Spleen (tissue), 11 donors: ENCODE results near the gene PFKP. TPM values are rescaled to one million over a fixed set of nuclear protein-coding genes. Genes with fewer than 3 reads are reported as not detected.

Source experiments
- DNase-seq: peaks from one replicate; pipeline ENCODE4 v3.0.0-alpha.2; 2020
- H3K27ac ChIP-seq, 8 donors: fragments of 200-600 bp; sonication (generic) in 7 of 8; 1 replicate in 4 of 8; 2 replicates in 4 of 8; pipeline versions ENCODE4 v1.5.0 to v1.8.0; 2016 to 2021; ENCODE audit warnings: inconsistent platforms in 4 of 8, mild to moderate bottlenecking in 4 of 8, moderate library complexity in 1 of 8
- H3K27me3 ChIP-seq, 7 donors: fragments of 200-600 bp; sonication (generic) in 6 of 7; replicated peaks in 1 of 7; 1 replicate in 4 of 7; 2 replicates in 3 of 7; pipeline versions ENCODE4 v1.5.0 to v1.8.0; 2016 to 2021; ENCODE audit warnings: inconsistent platforms in 3 of 7, mild to moderate bottlenecking in 1 of 7
- H3K36me3 ChIP-seq, 6 donors: fragments of 200-600 bp; sonication (generic) in 5 of 6; 1 replicate in 4 of 6; 2 replicates in 2 of 6; pipeline versions ENCODE4 v1.5.0 to v1.8.0; 2016 to 2021; ENCODE audit warnings: inconsistent platforms in 2 of 6
- H3K4me1 ChIP-seq, 6 donors: fragments of 200-600 bp; sonication (generic) in 5 of 6; 1 replicate in 3 of 6; 2 replicates in 3 of 6; pipeline versions ENCODE4 v1.5.0 to v1.8.0; 2016 to 2021; ENCODE audit warnings: inconsistent platforms in 3 of 6
- H3K4me3 ChIP-seq, 8 donors: fragments of 200-600 bp; sonication (generic) in 7 of 8; 1 replicate in 4 of 8; 2 replicates in 4 of 8; pipeline versions ENCODE4 v1.5.0 to v1.8.0; 2016 to 2021; ENCODE audit warnings: inconsistent platforms in 4 of 8, mild to moderate bottlenecking in 4 of 8, moderate library complexity in 2 of 8
- H3K9me3 ChIP-seq, 8 donors: fragments of 200-600 bp; sonication (generic) in 7 of 8; 1 replicate in 4 of 8; 2 replicates in 4 of 8; pipeline versions ENCODE4 v1.5.0 to v1.8.0; 2016 to 2021; ENCODE audit warnings: inconsistent platforms in 4 of 8
- POLR2A ChIP-seq, 3 donors: fragments of 450-650 bp; IDR thresholded peaks; one replicate each; pipeline ENCODE4 v1.5.1; 2017; ENCODE audit warnings: antibody characterized with exemption in 3 of 3, mild to moderate bottlenecking in 1 of 3
- POLR2AphosphoS5 ChIP-seq, 3 donors: sonication (generic); formaldehyde crosslinking; IDR thresholded peaks; one replicate each; pipeline ENCODE4 v1.5.1; 2017; ENCODE audit warnings: antibody characterized with exemption in 3 of 3
- WGBS, 5 donors: extraction: QIAGEN DNeasy Blood & Tissue Kit in 3 of 5; methylation state at CpG; one replicate each; pipeline versions ENCODE4 v1.1.5 to v1.1.7; 2013 to 2018; 5-methylcytosine and 5-hydroxymethylcytosine counted together
- intact Hi-C: fragments of 100-400 bp; cut with DNase I; formaldehyde crosslinking; loops from one replicate; pipeline ENCODE4 v1.15.0; 2023; ENCODE audit warnings: low total_unique reads
- polyA plus RNA-seq, 3 donors: library from polyadenylated mRNA; stranded (reverse); fragments of 200-250 nt; gene quantifications; one replicate each; pipeline ENCODE4 v1.2.1, GENCODE V29; 2013
- total RNA-seq, 7 donors: library from RNA; depleted of rRNA in 3 of 7; stranded (reverse); fragments of >200 nt in 3 of 7; fragmentation: NEBNext Ultra II Directional in 4 of 7; extraction: Animal tissue kit (Norgen Biotek cat#: 25700) in 4 of 7; gene quantifications; one replicate each; pipeline versions ENCODE4 v1.1.0 to v1.2.1, GENCODE V29; 2016 to 2021
- TF ChIP-seq, protein P1 (sequence below), 11 experiments: fragments of 200-600 bp in 7 of 11; fragments of 450-650 bp in 4 of 11; sonication (generic) in 4 of 11; IDR thresholded peaks in 8 of 11; conservative IDR thresholded peaks in 3 of 11; 1 replicate in 7 of 11; 2 replicates in 4 of 11; pipeline versions ENCODE4 v1.4.0 to v1.8.0; 2016 to 2021; ENCODE audit warnings: antibody characterized with exemption in 11 of 11, inconsistent platforms in 4 of 11, mild to moderate bottlenecking in 1 of 11
- donor health status: healthy with polysubstance abuse.
- donor health status: DM: no; HTN: no; CAD: no; lungs with moderate emphysema.
- donor health status: DM: no; HTN: no; CAD: no.
- donor health status: Bipolar disorder and iron deficiency.
- donor health status: healthy.
- donor health status: DM: no; HTN: no; CAD: no.
- donor health status: DM: yes; HTN: yes; CAD: no.

Gene PFKP
- total and polyA plus RNA-seq, 10 donors: 19.0 to 60.9 (median 28.6) TPM

- no peak overlapping the region for H3K27ac ChIP-seq
- TF ChIP-seq POLR2AphosphoS5 (IDR thresholded peaks at IDR 0.05): no peak
- TF ChIP-seq POLR2A (IDR thresholded peaks at IDR 0.05): no peak
- TF ChIP-seq, protein P1, sequence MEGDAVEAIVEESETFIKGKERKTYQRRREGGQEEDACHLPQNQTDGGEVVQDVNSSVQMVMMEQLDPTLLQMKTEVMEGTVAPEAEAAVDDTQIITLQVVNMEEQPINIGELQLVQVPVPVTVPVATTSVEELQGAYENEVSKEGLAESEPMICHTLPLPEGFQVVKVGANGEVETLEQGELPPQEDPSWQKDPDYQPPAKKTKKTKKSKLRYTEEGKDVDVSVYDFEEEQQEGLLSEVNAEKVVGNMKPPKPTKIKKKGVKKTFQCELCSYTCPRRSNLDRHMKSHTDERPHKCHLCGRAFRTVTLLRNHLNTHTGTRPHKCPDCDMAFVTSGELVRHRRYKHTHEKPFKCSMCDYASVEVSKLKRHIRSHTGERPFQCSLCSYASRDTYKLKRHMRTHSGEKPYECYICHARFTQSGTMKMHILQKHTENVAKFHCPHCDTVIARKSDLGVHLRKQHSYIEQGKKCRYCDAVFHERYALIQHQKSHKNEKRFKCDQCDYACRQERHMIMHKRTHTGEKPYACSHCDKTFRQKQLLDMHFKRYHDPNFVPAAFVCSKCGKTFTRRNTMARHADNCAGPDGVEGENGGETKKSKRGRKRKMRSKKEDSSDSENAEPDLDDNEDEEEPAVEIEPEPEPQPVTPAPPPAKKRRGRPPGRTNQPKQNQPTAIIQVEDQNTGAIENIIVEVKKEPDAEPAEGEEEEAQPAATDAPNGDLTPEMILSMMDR (IDR thresholded peaks at IDR 0.05 in 8 of 11, conservative IDR thresholded peaks at IDR 0.05 in 3 of 11): no peak
- no peaks in the 10 kb centered on the region for H3K9me3 ChIP-seq
- intact Hi-C loops: no loop called here
- no peaks in the 10 kb centered on the region for H3K27me3 ChIP-seq
- H3K36me3 ChIP-seq: peaks cover 0 to 35% (median 4%) of the 10 kb centered on the region in 6 donors
- H3K4me3 ChIP-seq: no peak overlapping the region
- WGBS, 5 donors: 89 to 94% (median 92%) methylated on average over 8 of the region's 8 CpGs
- DNase-seq: no peak
- H3K4me1 ChIP-seq: peaks cover 0 to 3% (median 0%) of the 10 kb centered on the region in 6 donors
These were observed 14.1 kb downstream of the PFKP start for GRCh38 chr10:3081383-3081981.

DNA sequence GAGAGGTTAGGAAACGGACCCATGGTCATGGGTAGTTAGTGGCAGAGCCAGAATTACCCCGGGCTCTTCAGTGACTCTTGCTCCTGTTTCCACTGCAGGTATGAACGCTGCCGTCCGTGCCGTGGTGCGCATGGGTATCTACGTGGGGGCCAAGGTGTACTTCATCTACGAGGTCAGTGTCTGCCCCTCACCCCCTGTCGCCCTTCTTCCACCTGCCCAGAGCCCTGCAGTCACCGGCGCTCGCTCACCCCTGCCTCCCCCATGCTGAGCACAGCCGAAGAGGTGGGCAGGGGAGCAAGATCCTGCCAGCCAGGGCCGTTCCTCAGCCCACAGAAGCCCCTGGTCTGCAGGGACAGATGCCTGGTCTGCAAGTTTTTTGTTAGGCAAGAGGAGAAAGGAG, 14.9 kb downstream of the PFKP start:
- peaks cover 0 to 3% (median 0%) of the 10 kb centered on the region in 6 donors for H3K4me1 ChIP-seq
- peaks cover 0 to 39% (median 4%) of the 10 kb centered on the region in 6 donors for H3K36me3 ChIP-seq
- intact Hi-C loops: no loop called here
- DNase-seq: no peak
- H3K27me3 ChIP-seq: no peaks in the 10 kb centered on the region
- WGBS, 5 donors: 94 to 97% (median 96%) methylated on average over 15 of the region's 15 CpGs
- peak in 1 of 3 donors; percentile 21 for TF ChIP-seq POLR2AphosphoS5 (IDR thresholded peaks at IDR 0.05)
- no peak for TF ChIP-seq POLR2A (IDR thresholded peaks at IDR 0.05)
- H3K27ac ChIP-seq: no peak overlapping the region
- no peak overlapping the region for H3K4me3 ChIP-seq
- no peaks in the 10 kb centered on the region for H3K9me3 ChIP-seq

GRCh38 chr10:3085785-3086567, 18.6 kb downstream of the PFKP start:
- Histone ChIP-seq H3K27ac (no peak overlapping the region), H3K4me1 (peaks cover 0 to 3% (median 0%) of the 10 kb centered on the region in 6 donors), H3K4me3 (no peak overlapping the region), H3K27me3 (no peaks in the 10 kb centered on the region), H3K9me3 (no peaks in the 10 kb centered on the region), H3K36me3 (peaks cover 0 to 41% (median 4%) of the 10 kb centered on the region in 6 donors)
- intact Hi-C loops: no loop called here
- no peak for TF ChIP-seq POLR2A (IDR thresholded peaks at IDR 0.05)
- 62 to 76% (median 71%) methylated on average over 20 of the region's 20 CpGs for WGBS, 5 donors
- no peak for DNase-seq

GRCh38 chr10:3090388-3090787, 23.0 kb downstream of the PFKP start:
- H3K4me3 ChIP-seq: no peak overlapping the region
- no peak for DNase-seq
- intact Hi-C loops: no loop called here
- no peak overlapping the region for H3K27ac ChIP-seq
- H3K9me3 ChIP-seq: no peaks in the 10 kb centered on the region
- TF ChIP-seq POLR2AphosphoS5 (IDR thresholded peaks at IDR 0.05) (no peak), POLR2A (IDR thresholded peaks at IDR 0.05) (no peak)
- TF ChIP-seq, protein P1 (IDR thresholded peaks at IDR 0.05 in 8 of 11, conservative IDR thresholded peaks at IDR 0.05 in 3 of 11): no peak
- H3K4me1 ChIP-seq: peaks cover 0 to 33% (median 8%) of the 10 kb centered on the region in 6 donors
- peaks cover 0 to 23% (median 0%) of the 10 kb centered on the region in 6 donors for H3K36me3 ChIP-seq
- H3K27me3 ChIP-seq: no peaks in the 10 kb centered on the region
- WGBS, 5 donors: 87 to 96% (median 94%) methylated on average over 12 of the region's 12 CpGs
